OCI-LY7 (cell line): ENCODE data around the gene BRPF3. TPM values are rescaled to one million over a fixed set of nuclear protein-coding genes. Genes with fewer than 3 reads are reported as not detected.
A peak's percentile ranks its signal among the peaks of the same experiment; 100 is the strongest.

Source experiments
- Bru-seq: library from RNA; stranded (reverse); fragments of 400-500 nt; gene quantifications from one replicate; lab custom pipeline; 2021; lab: Mats Ljungman, UMichigan
- BruChase-seq, 2 experiments: library from RNA; stranded (reverse); fragments of 400-500 nt; gene quantifications; one replicate each; lab custom pipeline; 2021; lab: Mats Ljungman, UMichigan
- BruUV-seq: library from RNA; stranded (reverse); fragments of 400-500 nt; replicated peaks from 2 replicates; lab custom pipeline; 2021; lab: Mats Ljungman, UMichigan
- CTCF ChIA-PET: fragments of 300-600 bp; sonication (Branson Sonifier 250); formaldehyde crosslinking; loops from one replicate; lab custom pipeline; 2022; ENCODE audit warnings: antibody characterized with exemption; ENCODE audit not compliant: unreplicated experiment; lab: Charles Lee
- POLR2A ChIA-PET: fragments of 300-600 bp; sonication (Branson Sonifier 250); formaldehyde crosslinking; loops from one replicate; lab custom pipeline; 2022; ENCODE audit warnings: antibody characterized with exemption; lab: Charles Lee
- DNase-seq: peaks from one replicate; pipeline ENCODE4 v3.0.0-alpha.2; 2015; ENCODE audit warnings: low spot score
- H2AFZ ChIP-seq: fragments of 200-600 bp; sonication (generic), shearing (Covaris generic); 2 replicates; pipeline ENCODE4 v1.6.1; 2014; ENCODE audit warnings: mild to moderate bottlenecking, antibody characterized with exemption, low read length, moderate library complexity
- H3K27ac ChIP-seq: fragments of 200-600 bp; sonication (generic); 2 replicates; pipeline ENCODE4 v1.5.1; 2014; ENCODE audit warnings: mixed run types, low read depth, mild to moderate bottlenecking, moderate library complexity, low read length, inconsistent platforms; ENCODE audit not compliant: poor library complexity, severe bottlenecking
- H3K36me3 ChIP-seq: fragments of 200-600 bp; sonication (generic); 2 replicates; pipeline ENCODE4 v1.6.1; 2014; ENCODE audit warnings: mild to moderate bottlenecking, antibody characterized with exemption, low read length, moderate library complexity, mixed read lengths; ENCODE audit not compliant: insufficient read depth
- H3K4me1 ChIP-seq: fragments of 200-600 bp; sonication (generic); 2 replicates; pipeline ENCODE4 v1.5.1; 2014; ENCODE audit warnings: mild to moderate bottlenecking, low read length; ENCODE audit not compliant: insufficient read depth, poor library complexity, severe bottlenecking
- H3K4me2 ChIP-seq: fragments of 200-600 bp; sonication (generic); 2 replicates; pipeline ENCODE4 v1.6.1; 2014; ENCODE audit warnings: mild to moderate bottlenecking, low read length
- H3K4me3 ChIP-seq: fragments of 200-600 bp; sonication (generic); 2 replicates; pipeline ENCODE4 v1.5.1; 2014; ENCODE audit warnings: mild to moderate bottlenecking, low read depth, low read length; ENCODE audit not compliant: poor library complexity, severe bottlenecking
- H3K79me2 ChIP-seq: fragments of 200-600 bp; sonication (generic); 2 replicates; pipeline ENCODE4 v1.6.1; 2016; ENCODE audit warnings: low read depth, mild to moderate bottlenecking, low read length, moderate library complexity, mixed read lengths; ENCODE audit not compliant: insufficient read depth
- H3K9me2 ChIP-seq: fragments of 200-600 bp; sonication (generic); 2 replicates; pipeline ENCODE4 v1.6.1; 2016; ENCODE audit warnings: mild to moderate bottlenecking, low read length, mixed read lengths; ENCODE audit not compliant: insufficient read depth
- H3K9me3 ChIP-seq: fragments of 200-600 bp; sonication (generic); 2 replicates; pipeline ENCODE4 v1.6.1; 2014; ENCODE audit warnings: mild to moderate bottlenecking, mixed run types, low read length, mixed read lengths
- H4K20me1 ChIP-seq: fragments of 200-600 bp; sonication (generic); 2 replicates; pipeline ENCODE4 v1.6.1; 2014; ENCODE audit warnings: mild to moderate bottlenecking, antibody characterized with exemption, low read length, moderate library complexity, mixed read lengths; ENCODE audit not compliant: insufficient read depth
- EZH2phosphoT487 ChIP-seq: fragments of 200-600 bp; sonication (generic); IDR thresholded peaks from 2 replicates; pipeline ENCODE4 v1.6.1; 2018; ENCODE audit warnings: low read depth, borderline replicate concordance, mild to moderate bottlenecking, mixed run types, antibody characterized with exemption, low read length, moderate library complexity, mixed read lengths
- intact Hi-C: fragments of 100-400 bp; cut with micrococcal nuclease; formaldehyde crosslinking; loops from one replicate; pipeline ENCODE4 v1.10.0; 2022; ENCODE audit not compliant: unreplicated experiment
- long read RNA-seq: library from polyadenylated mRNA; stranded (forward); transcript quantifications from one replicate; pipeline ENCODE4 v2.0.0, GENCODE V29; 2022
- total RNA-seq, 2 experiments: library from RNA; depleted of rRNA in 1 of 2; stranded (reverse); fragments of >200 nt in 1 of 2; shearing (Covaris generic) in 1 of 2; gene quantifications; 2 replicates each; pipeline ENCODE4 v1.2.3, GENCODE V29; 2014 to 2022
- TF ChIP-seq, protein P1 (sequence below): fragments of 200-600 bp; sonication (generic); conservative IDR thresholded peaks from 2 replicates; pipeline ENCODE4 v1.5.1; 2014; ENCODE audit warnings: mild to moderate bottlenecking, antibody characterized with exemption, low read length, moderate library complexity, mixed read lengths

Gene BRPF3
- total RNA-seq (2014; rRNA removed; shearing (Covaris generic)) (3.9 and 10.4 TPM in 2 replicates), total RNA-seq (2022) (11.0 and 12.0 TPM in 2 replicates), Bru-seq, nascent RNA (percentile 56 among the genes with signal in this experiment), BruChase-seq, experiment 1, labeled RNA remaining after a 6-hour chase (percentile 57 among the genes with signal in this experiment), BruChase-seq, experiment 2, labeled RNA remaining after a 2-hour chase (percentile 63 among the genes with signal in this experiment)
- long read RNA-seq, full-length matches to known transcripts: 5 of 16 reads
- long read RNA-seq, partial matches to known transcripts: 2 of 16 reads
- long read RNA-seq, other reads (novel, unspliced or antisense): 9 of 16 reads

- H3K79me2 ChIP-seq: no peaks in the 10 kb centered on the region
- no peaks in the 10 kb centered on the region for H4K20me1 ChIP-seq
- H3K4me3 ChIP-seq: peak within 1 kb of the TSS; percentile 83
- H3K4me2 ChIP-seq: peak within 1 kb of the TSS; percentile 90
- no TSS peak for BruUV-seq
- peak within 1 kb of the TSS; percentile 54 for H3K27ac ChIP-seq
- peak; percentile 82 for DNase-seq
- peaks cover 12% of the 10 kb centered on the region for H3K36me3 ChIP-seq
- intact Hi-C loops: loop anchor here (1.0 to 2.0 kb wide), 2 partner anchors 75 to 169 kb away; partner anchors contain the start of gene MAPK14
- no peak for TF ChIP-seq EZH2phosphoT487
- TF ChIP-seq, protein P1, sequence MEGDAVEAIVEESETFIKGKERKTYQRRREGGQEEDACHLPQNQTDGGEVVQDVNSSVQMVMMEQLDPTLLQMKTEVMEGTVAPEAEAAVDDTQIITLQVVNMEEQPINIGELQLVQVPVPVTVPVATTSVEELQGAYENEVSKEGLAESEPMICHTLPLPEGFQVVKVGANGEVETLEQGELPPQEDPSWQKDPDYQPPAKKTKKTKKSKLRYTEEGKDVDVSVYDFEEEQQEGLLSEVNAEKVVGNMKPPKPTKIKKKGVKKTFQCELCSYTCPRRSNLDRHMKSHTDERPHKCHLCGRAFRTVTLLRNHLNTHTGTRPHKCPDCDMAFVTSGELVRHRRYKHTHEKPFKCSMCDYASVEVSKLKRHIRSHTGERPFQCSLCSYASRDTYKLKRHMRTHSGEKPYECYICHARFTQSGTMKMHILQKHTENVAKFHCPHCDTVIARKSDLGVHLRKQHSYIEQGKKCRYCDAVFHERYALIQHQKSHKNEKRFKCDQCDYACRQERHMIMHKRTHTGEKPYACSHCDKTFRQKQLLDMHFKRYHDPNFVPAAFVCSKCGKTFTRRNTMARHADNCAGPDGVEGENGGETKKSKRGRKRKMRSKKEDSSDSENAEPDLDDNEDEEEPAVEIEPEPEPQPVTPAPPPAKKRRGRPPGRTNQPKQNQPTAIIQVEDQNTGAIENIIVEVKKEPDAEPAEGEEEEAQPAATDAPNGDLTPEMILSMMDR: peak; percentile 59
- H3K4me1 ChIP-seq: peaks cover 21% of the 10 kb centered on the region
- H2AFZ ChIP-seq: peak within 1 kb of the TSS; percentile 80; the same call in 1 of the 2 replicates
- H3K9me2 ChIP-seq: no peaks in the 10 kb centered on the region
- ChIA-PET POLR2A (interaction anchor here (1.0 kb wide), 1 partner anchor 279 kb away, joined by 3 read pairs; no protein-coding TSS in a partner anchor), CTCF (no interaction called here)
- no peaks in the 10 kb centered on the region for H3K9me3 ChIP-seq
These were observed at the start of gene BRPF3 for GRCh38 chr6:36196113-36196879. TSS of gene BRPF3 (plus strand) at chr6:36196744. CDS start at chr6:36200323, 3,579 bp downstream.

DNA sequence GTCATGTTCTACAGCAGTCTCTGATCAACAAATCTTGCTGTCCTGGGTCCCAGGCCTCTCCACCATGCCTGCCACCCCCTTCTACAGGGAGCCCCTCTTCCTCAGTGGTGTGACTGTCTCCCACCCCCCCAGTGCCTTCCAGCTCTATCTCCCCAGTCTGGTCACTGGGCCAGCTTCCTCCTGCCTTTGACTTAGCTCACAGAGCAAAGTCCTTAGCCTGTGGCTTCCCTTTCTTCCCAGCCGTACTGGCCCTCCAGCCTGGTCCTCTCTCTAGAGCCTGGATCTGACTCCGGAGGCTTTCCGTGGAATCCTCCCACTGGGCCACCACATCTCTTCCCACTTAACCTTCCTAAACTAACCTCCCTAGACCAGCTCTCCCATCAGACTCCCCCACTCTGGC is 49.2 kb upstream of the BRPF3 start:
- Histone ChIP-seq H3K9me3 (no peaks in the 10 kb centered on the region), H3K4me3 (no peak overlapping the region), H3K27ac (no peak overlapping the region), H3K9me2 (no peaks in the 10 kb centered on the region), H3K4me2 (no peak overlapping the region), H2AFZ (no peak overlapping the region), H3K4me1 (no peaks in the 10 kb centered on the region), H3K79me2 (no peaks in the 10 kb centered on the region), H3K36me3 (no peaks in the 10 kb centered on the region), H4K20me1 (no peaks in the 10 kb centered on the region)
- no TSS peak for BruUV-seq
- POLR2A ChIA-PET: interaction anchor here (0.6 kb wide), 1 partner anchor 784 kb away, joined by 5 read pairs; no protein-coding TSS in a partner anchor
- no peak for TF ChIP-seq EZH2phosphoT487
- TF ChIP-seq, protein P1: no peak
- CTCF ChIA-PET: no interaction called here
- no peak for DNase-seq
- intact Hi-C loops: no loop called here
